Esophagus muscularis mucosa (tissue), 3 donors: Measurements from ENCODE around the gene YY1.

Source experiments
- CTCF ChIP-seq, 3 experiments: fragments of 200-600 bp in 2 of 3; fragments of 450-650 bp in 1 of 3; sonication (generic) in 2 of 3; IDR thresholded peaks; one replicate each; pipeline ENCODE4 v1.5.1; 2017 to 2019; ENCODE audit warnings: antibody characterized with exemption in 3 of 3, mild to moderate bottlenecking in 2 of 3, moderate library complexity in 1 of 3
- POLR2A ChIP-seq: fragments of 450-650 bp; IDR thresholded peaks from one replicate; pipeline ENCODE4 v1.6.1; 2017; ENCODE audit warnings: antibody characterized with exemption, moderate library complexity, mild to moderate bottlenecking, low read depth

DNA sequence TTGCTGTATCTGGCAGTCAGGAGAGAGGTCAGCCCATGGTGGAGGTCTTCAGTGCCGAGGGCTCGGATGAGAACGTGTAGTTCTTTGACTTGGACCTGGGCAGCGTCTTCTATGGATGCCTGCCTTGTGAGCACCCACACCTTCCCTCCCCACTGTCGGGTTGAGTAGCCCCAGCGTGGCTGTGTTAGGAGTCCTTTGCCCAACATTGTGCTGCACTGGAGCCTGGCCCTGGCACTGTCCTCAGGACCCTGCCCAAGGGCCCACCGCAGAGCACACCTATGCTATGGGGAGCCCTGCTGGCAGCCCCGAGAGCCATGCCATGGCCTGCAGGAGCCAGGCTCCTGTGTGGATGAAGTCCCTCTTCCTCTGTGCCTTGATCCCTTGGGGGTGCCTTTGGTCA, 40.6 kb downstream of the YY1 start:
- TF ChIP-seq CTCF (IDR thresholded peaks at IDR 0.05) (no peak), POLR2A (no peak)
